22Rv1 (cell line): ENCODE data around the gene USP48.
A peak's percentile ranks its signal among the peaks of the same experiment; 100 is the strongest.

Source experiments
- H3K27ac ChIP-seq: fragments of 450-650 bp; 2 replicates; pipeline ENCODE4 v1.5.1; 2017
- CTCF ChIP-seq: fragments of 450-650 bp; IDR thresholded peaks from 2 replicates; pipeline ENCODE4 v1.5.1; 2017; ENCODE audit warnings: mild to moderate bottlenecking
- ZFX ChIP-seq: fragments of 450-650 bp; IDR thresholded peaks from 2 replicates; pipeline ENCODE4 v1.6.1; 2017; ENCODE audit warnings: antibody characterized with exemption, borderline replicate concordance

USP48 gene

GRCh38 chr1:21634806-21635535 lies 148.0 kb downstream of the USP48 start:
- peak overlapping the region; percentile 80 for H3K27ac ChIP-seq
- TF ChIP-seq CTCF = no peak
- no peak for TF ChIP-seq ZFX

- TF ChIP-seq ZFX (no peak), CTCF (no peak)
- peak overlapping the region; percentile 80 for H3K27ac ChIP-seq
These were observed 148.8 kb downstream of the USP48 start for GRCh38 chr1:21633992-21634805.

- H3K27ac ChIP-seq = peak overlapping the region; percentile 80
- TF ChIP-seq CTCF = no peak
- no peak for TF ChIP-seq ZFX
These were observed 149.7 kb downstream of the USP48 start for GRCh38 chr1:21633141-21633755.

GRCh38 chr1:21631944-21632887 lies 150.7 kb downstream of the USP48 start:
- TF ChIP-seq CTCF (no peak), ZFX (no peak)
- H3K27ac ChIP-seq = peak overlapping the region; percentile 80

- H3K27ac ChIP-seq = peak overlapping the region; percentile 80
These were observed 151.4 kb downstream of the USP48 start for GRCh38 chr1:21631590-21631943.

- H3K27ac ChIP-seq = no peak overlapping the region
- TF ChIP-seq CTCF (no peak), ZFX (no peak)
These were observed 152.2 kb downstream of the USP48 start for GRCh38 chr1:21630571-21631343.

- TF ChIP-seq ZFX = no peak
- TF ChIP-seq CTCF = no peak
- no peak overlapping the region for H3K27ac ChIP-seq
These were observed 153.0 kb downstream of the USP48 start for GRCh38 chr1:21629971-21630370.
